Peyer's patch (tissue), 4 donors: ENCODE measurements around the gene SIAH1.

Source experiments
- CTCF ChIP-seq, 6 experiments: fragments of 450-650 bp in 4 of 6; fragments of 200-600 bp in 2 of 6; sonication (generic) in 1 of 6; IDR thresholded peaks; one replicate each; pipeline ENCODE4 v1.5.1; 2017 to 2019; ENCODE audit warnings: antibody characterized with exemption in 6 of 6, mild to moderate bottlenecking in 3 of 6, moderate library complexity in 1 of 6
- POLR2A ChIP-seq, 2 donors: fragments of 450-650 bp; IDR thresholded peaks; one replicate each; pipeline ENCODE4 v1.5.1; 2017; ENCODE audit warnings: antibody characterized with exemption in 2 of 2, mild to moderate bottlenecking in 2 of 2, moderate library complexity in 2 of 2

- TF ChIP-seq CTCF (IDR thresholded peaks at IDR 0.05) = no peak
- TF ChIP-seq POLR2A (IDR thresholded peaks at IDR 0.05) = no peak
Observed at GRCh38 chr16:48330189-48330840, 54.9 kb downstream of the SIAH1 start.
